Neural cell (in vitro differentiated cells): Measurements from ENCODE around the gene C13orf46.

ENCODE experiments used
- EP300 ChIP-seq: fragments of 450-650 bp; conservative IDR thresholded peaks from 2 replicates; pipeline ENCODE4 v1.6.1; 2014; ENCODE audit warnings: antibody characterized with exemption, mild to moderate bottlenecking, moderate library complexity; ENCODE audit not compliant: poor library complexity, severe bottlenecking
- TF ChIP-seq, protein P1 (sequence below): fragments of 450-650 bp; IDR thresholded peaks from 2 replicates; pipeline ENCODE4 v1.5.1; 2014; ENCODE audit warnings: antibody characterized with exemption, mild to moderate bottlenecking, moderate library complexity; ENCODE audit not compliant: poor library complexity, severe bottlenecking

DNA sequence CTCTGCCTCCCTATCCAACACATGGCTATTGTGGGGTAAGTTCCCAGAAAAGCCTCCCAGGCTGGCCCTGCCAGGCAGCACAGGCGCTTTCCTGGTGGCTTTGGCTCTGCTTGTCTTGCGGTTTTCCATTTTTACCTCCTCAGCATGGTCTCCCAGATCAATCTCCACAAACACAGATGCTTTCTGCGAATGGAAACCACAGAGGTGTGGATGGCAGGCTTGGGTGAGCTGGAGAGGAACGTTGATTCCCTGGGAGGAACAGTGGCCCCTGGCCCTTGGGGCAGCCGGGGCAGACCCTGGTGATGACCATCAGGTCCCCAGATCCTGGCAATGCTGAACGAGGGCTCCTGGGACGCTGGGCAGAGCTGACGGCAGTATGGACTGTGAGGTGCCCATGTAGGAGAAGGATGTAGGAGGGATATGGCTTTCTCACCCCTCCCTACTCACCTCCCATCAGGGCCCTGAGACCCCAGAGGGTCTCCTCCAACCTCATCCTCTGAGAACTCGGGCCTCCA is 6.6 kb downstream of the C13orf46 start:
- TF ChIP-seq, protein P1, sequence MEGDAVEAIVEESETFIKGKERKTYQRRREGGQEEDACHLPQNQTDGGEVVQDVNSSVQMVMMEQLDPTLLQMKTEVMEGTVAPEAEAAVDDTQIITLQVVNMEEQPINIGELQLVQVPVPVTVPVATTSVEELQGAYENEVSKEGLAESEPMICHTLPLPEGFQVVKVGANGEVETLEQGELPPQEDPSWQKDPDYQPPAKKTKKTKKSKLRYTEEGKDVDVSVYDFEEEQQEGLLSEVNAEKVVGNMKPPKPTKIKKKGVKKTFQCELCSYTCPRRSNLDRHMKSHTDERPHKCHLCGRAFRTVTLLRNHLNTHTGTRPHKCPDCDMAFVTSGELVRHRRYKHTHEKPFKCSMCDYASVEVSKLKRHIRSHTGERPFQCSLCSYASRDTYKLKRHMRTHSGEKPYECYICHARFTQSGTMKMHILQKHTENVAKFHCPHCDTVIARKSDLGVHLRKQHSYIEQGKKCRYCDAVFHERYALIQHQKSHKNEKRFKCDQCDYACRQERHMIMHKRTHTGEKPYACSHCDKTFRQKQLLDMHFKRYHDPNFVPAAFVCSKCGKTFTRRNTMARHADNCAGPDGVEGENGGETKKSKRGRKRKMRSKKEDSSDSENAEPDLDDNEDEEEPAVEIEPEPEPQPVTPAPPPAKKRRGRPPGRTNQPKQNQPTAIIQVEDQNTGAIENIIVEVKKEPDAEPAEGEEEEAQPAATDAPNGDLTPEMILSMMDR: no peak
- TF ChIP-seq EP300: no peak
